ENCODE results near the gene ZNF157.

Gene ZNF157

GRCh38 chrX:47447607-47448006 lies 77.2 kb downstream of the ZNF157 start:
- DNase-seq: no peak

- no peak for DNase-seq
Measured at GRCh38 chrX:47448165-47448806, 77.9 kb downstream of the ZNF157 start.

- no peak for DNase-seq
Measured at GRCh38 chrX:47452112-47452511, 81.7 kb downstream of the ZNF157 start.

GRCh38 chrX:47456080-47456479 lies 85.7 kb downstream of the ZNF157 start:
- DNase-seq: no peak

GRCh38 chrX:47458528-47458927 lies 88.2 kb downstream of the ZNF157 start:
- DNase-seq: no peak

- DNase-seq: no peak
Measured at GRCh38 chrX:47460561-47460960, 90.2 kb downstream of the ZNF157 start.
